ENCODE results near the gene C3orf22. TPM values are rescaled to one million over a fixed set of nuclear protein-coding genes. Genes with fewer than 3 reads are reported as not detected.

The C3orf22 gene
- total RNA-seq, 2 experiments from 2014 or later: not detected

DNA sequence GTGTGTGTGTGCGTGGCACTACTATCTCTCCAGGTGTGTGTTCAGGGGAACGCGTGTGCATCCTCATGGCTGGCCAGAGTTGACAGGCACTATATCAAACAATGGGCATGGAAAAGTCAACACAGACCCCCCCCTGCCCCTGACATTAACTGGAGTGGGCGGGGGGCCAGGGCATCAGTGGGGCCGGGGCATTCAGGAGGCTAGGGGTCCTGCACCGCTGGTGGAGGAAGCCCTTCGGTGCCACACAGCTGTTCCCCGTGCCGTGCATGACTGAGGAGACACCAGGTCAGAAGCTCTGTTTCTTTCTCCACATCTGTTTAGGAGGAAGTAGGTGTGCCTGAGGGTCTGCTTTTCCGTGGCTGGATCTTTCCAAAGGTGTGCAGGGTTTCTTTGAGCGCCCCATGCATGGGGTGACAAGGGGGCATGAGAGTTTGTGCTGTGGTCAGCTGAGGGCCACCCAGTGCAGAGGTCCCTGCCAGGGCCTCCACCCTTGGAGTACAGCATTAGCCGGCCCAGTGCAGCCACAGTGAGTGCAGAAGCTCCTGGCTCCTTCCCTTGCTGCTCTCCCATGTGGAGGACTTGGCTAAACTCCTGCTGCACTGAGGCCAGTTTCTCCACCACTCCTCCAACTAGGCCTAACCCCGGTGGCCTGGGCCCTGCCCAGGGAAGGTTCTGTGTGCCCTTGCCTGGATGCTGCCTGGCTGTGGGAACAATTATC is 7.5 kb downstream of the C3orf22 start:
- no peaks in the 10 kb centered on the region for H3K4me1 Mint-ChIP-seq
- peaks cover 4% of the 10 kb centered on the region for H3K27me3 Mint-ChIP-seq
- no peaks in the 10 kb centered on the region for H3K9me3 Mint-ChIP-seq
- no peak overlapping the region for H3K4me3 Mint-ChIP-seq
- no peaks in the 10 kb centered on the region for H3K36me3 Mint-ChIP-seq
- no peak overlapping the region for H3K27ac Mint-ChIP-seq
- no peak for DNase-seq

DNA sequence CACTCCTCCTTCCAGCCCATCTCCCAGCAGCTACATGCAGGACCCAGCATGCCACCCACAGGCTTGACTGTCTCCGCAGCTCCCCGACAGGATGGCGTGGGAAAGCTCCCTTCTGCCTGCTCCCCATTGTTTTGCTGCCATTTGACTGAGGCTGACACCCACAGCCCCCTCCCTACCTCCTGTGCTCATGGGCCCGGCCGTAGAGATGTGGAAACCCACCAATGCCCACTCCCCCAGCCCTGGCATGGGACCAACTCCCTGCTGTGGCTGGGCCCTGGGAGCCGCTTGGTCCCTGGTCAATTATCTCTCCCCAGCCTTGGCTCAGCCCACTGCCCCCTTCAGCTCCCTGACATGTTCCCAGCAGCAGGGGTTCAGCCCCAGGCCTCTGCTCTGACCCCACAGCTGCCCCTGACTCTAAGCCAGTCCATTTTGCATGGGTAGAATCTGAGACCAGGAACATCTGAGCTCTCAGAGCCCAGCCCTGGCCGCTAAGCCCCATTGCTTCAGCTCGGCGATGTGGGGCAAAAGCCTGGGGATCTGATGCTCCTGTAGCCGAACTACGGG is 8.2 kb downstream of the C3orf22 start:
- no peak for DNase-seq
- H3K27me3 Mint-ChIP-seq: peaks cover 4% of the 10 kb centered on the region
- H3K36me3 Mint-ChIP-seq: no peaks in the 10 kb centered on the region
- no peak overlapping the region for H3K27ac Mint-ChIP-seq
- no peaks in the 10 kb centered on the region for H3K9me3 Mint-ChIP-seq
- no peaks in the 10 kb centered on the region for H3K4me1 Mint-ChIP-seq
- no peak overlapping the region for H3K4me3 Mint-ChIP-seq

DNA sequence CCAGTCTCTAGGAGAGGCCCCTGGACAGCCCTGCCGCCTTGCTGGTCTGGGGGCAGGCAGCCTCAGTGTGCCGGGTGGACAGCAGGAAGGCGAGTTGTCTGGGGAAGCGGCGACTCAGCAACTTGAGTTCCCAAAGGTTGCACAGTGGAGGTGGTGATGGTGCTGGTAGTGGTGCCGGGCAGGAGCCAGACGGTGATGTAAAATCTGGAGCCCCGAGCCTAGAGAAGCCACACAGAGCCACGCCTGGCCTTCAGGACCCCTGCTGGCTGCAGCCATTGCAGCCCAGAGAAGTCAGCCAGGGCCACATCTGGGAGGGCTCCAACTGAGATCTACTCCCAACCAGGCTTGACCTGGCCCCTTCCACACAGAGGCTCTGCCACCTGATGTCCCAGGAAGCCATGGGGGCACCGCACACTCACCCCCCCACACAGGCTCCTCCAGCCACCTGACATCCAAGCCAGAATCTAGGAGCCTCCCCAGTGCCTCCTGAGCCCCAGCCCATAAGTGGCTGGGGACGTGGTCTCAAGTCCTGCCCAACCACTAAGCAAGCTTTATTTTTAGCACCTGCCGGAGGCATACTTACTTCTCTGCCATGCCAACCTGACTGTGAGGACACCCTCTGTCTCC is 8.8 kb downstream of the C3orf22 start:
- Mint-ChIP-seq H3K27me3 (peaks cover 4% of the 10 kb centered on the region), H3K4me3 (no peak overlapping the region), H3K4me1 (no peaks in the 10 kb centered on the region), H3K36me3 (no peaks in the 10 kb centered on the region), H3K9me3 (no peaks in the 10 kb centered on the region), H3K27ac (no peak overlapping the region)
- no peak for DNase-seq

DNA sequence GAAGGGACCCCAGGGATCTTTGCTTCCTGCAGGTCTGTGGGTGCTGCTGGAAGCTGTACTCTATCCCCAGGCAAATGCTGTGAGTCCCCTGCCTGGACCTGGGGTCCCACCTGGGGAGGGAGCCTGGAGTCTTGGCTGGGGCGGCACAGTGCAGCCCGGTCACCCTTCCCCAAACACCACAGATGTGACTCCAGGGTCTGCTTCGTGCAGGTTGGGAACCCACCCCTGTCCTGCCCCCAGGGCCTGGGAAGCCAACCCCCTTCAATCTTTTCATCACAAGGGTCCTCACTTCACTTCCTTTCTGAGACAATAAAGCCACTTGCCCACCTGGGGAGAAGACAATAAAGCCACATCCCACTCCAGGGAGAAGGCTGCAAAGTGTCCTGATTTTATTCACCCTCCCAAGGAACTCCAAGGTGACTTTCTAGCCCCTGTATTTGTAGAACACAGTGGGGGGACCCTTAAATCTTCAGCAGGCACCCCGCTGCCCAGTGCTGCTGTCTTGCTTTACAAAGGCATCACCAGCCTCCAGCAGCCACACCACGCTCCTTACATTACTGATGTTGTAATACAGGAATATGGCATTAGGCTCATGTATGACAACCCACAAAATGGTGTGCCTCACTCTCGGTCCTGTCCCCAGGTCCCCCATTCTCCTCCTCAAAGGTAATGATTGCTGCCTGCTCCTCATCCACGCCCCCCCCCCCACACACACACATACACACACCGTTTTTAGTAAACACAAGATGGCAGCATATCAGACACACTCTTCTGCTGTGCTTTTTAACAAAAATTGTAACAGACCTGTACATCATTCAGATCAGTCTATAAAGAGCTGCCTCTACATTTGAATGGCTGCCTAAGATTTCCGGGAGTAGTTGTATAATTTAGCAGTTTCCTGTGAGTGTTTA is 9.9 kb downstream of the C3orf22 start:
- no peak for DNase-seq

DNA sequence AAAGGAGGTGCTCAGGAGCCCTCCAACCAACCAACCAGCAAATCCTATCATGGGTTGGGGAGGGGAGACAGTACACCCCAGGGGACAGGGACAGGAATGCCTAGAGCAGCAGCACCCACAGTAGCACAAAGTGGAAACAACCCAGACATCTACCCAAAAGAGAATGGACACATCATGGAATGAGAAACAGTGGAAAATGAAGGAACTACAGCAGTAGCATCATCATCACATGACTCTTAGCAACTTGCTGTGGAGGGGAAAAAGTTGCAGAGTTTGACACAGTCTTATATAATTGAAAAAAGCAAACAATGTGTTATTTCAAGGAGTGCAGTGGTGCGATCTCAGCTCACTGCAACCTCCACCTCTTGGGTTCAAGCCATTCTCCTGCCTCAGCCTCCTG is 11.0 kb downstream of the C3orf22 start:
- Mint-ChIP-seq H3K36me3 (no peaks in the 10 kb centered on the region), H3K9me3 (no peaks in the 10 kb centered on the region), H3K4me1 (no peaks in the 10 kb centered on the region), H3K4me3 (no peak overlapping the region), H3K27me3 (peaks cover 4% of the 10 kb centered on the region), H3K27ac (no peak overlapping the region)
- no peak for DNase-seq

More for the DNA sequence above, 9.9 kb downstream of the C3orf22 start:
- H3K4me1 Mint-ChIP-seq: no peaks in the 10 kb centered on the region
- H3K27me3 Mint-ChIP-seq: peaks cover 4% of the 10 kb centered on the region
- no peak overlapping the region for H3K4me3 Mint-ChIP-seq
- H3K27ac Mint-ChIP-seq: no peak overlapping the region
- H3K36me3 Mint-ChIP-seq: no peaks in the 10 kb centered on the region
- no peaks in the 10 kb centered on the region for H3K9me3 Mint-ChIP-seq

DNA sequence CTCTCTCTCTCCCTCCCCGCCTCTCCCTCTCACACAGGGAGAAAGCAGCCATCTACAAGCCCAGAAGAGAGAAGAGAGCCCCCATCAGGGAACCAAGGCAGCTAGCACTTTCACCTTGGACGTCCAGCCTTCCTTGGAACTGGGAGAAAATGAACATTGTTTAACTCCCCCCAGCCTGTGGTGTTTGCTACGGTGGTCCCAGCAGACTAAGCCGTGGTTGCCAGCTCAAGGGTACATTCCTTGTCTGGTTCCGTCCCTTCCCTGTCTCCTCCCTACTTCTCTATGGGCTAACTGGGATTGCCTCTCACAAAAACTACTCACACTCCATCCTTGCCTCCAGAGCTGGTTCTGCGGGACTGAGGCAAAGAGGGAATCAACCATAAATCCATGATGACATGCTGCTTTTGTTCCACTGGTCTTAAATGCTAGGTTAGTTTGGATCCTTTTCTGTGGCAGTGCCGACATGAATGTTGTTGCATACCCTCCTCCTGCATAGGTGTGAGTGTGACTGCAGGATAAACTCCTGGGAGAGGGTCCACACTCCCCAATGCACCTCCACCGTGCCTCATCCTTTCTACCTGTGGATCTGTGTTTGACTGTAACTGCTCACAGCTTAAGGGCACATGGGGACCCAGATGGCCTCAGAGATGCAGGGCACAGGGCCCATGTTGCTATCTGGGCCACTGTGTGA is 12.0 kb downstream of the C3orf22 start:
- Mint-ChIP-seq H3K27me3 (peaks cover 4% of the 10 kb centered on the region), H3K4me1 (no peaks in the 10 kb centered on the region), H3K4me3 (no peak overlapping the region), H3K27ac (no peak overlapping the region), H3K9me3 (no peaks in the 10 kb centered on the region), H3K36me3 (no peaks in the 10 kb centered on the region)
- DNase-seq: no peak

DNA sequence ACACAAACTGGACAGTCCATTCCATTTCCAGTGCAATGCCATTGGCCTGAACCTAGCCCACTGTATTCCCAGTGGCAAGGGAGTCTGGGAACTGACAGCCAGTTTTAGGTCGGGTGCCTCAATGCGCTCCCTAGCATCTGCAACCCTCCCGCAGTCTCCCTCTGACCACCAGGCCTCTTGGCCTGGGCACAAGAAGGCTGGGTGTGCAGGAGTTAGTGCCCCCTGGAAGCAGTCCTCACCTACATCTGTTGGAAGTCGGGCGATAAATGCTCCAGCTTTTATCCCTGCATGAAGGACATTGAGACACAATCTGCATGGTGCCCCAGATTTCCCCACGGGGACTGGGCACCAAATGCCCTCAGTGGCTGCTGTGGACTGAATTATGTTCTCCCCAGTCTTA is 12.7 kb downstream of the C3orf22 start:
- H3K36me3 Mint-ChIP-seq: no peaks in the 10 kb centered on the region
- H3K9me3 Mint-ChIP-seq: no peaks in the 10 kb centered on the region
- peaks cover 4% of the 10 kb centered on the region for H3K27me3 Mint-ChIP-seq
- H3K4me3 Mint-ChIP-seq: no peak overlapping the region
- no peak for DNase-seq
- H3K27ac Mint-ChIP-seq: no peak overlapping the region
- peaks cover 1% of the 10 kb centered on the region for H3K4me1 Mint-ChIP-seq

DNA sequence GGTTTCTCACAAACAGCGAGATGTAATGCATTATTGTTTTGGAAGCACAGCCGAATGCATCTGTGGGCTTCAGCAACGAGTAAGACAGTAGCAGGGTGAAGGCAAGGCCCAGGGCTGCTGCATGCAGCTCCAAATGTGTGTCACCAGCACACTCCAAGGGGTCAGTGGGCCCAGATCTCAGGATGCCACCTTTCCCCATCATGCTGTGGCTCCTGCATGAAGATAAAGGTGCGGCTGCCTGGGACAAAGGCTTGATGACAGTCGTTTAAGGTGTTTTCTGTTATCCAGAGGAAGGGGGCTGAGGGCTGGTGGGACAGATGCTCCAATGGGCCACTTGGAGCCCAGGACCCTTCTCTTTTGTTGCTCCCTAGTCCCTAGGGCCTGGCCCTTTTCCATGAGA is 13.2 kb downstream of the C3orf22 start:
- peaks cover 4% of the 10 kb centered on the region for H3K4me1 Mint-ChIP-seq
- H3K27me3 Mint-ChIP-seq: peaks cover 4% of the 10 kb centered on the region
- H3K27ac Mint-ChIP-seq: no peak overlapping the region
- H3K9me3 Mint-ChIP-seq: no peaks in the 10 kb centered on the region
- DNase-seq: no peak
- H3K36me3 Mint-ChIP-seq: no peaks in the 10 kb centered on the region
- H3K4me3 Mint-ChIP-seq: no peak overlapping the region

DNA sequence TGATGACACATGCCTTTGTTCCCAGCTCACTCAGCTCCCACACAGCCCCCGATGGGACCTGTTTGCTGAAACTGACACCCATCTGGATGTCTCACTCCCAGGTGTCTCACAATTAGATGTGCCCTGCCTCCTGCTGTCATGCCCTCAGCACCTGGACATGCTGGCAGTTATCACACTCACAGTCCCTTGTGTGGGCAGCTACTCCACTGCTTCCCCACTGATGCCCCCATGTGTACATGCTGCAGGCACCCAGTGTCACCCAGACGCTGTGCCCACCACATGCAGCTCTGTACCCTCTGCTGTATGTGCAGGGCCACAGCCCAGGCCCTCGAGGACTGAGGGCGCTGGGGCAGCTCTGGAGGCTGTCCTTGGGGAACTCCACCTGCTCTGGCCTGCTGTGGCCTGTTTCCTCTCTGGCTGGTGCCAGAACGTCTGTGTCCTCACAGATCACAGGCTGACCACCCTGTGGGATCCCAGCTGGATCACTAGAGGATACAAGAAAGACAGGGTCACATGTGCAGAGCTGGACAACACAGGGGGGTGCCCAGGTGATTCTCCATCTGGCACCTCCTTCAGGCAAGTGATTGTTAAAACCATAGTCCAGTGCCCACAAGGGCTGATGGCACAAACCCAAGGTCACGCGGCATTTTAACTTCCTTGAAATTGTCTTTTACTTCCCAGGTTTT is 14.0 kb downstream of the C3orf22 start:
- Mint-ChIP-seq H3K27ac (no peak overlapping the region), H3K4me1 (peaks cover 4% of the 10 kb centered on the region), H3K36me3 (no peaks in the 10 kb centered on the region), H3K4me3 (no peak overlapping the region), H3K27me3 (peaks cover 10% of the 10 kb centered on the region), H3K9me3 (peaks cover 2% of the 10 kb centered on the region)
- DNase-seq: no peak

DNA sequence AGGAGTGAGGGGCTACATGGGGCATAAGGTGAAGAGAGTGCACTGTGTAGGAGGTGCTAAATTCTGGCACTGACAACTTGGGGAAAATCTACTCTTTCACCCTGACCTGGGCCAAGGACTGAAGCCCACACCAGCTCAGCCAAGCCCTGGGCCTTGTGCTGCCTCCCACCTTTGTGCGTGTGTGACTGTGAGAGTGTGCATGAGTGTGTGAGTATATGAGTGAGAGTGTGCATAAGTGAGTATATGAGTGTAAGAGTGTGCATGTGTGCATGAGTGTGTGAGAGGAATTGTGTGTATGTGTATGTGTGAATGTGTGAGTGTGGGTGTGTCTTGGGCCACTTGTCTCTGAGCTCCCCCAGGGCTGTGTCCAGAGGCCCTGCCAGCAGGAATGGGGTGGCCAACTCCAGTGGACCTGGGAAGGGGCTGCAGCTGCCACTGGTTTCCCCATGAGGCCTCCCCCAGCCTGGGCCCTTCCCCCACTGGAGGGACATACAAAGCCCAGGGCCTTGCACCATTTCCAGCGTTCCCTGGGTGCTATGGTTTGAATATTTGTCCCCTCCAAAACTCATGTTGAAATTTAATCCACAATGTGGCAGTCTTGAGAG is 15.2 kb downstream of the C3orf22 start:
- Mint-ChIP-seq H3K4me1 (peaks cover 4% of the 10 kb centered on the region), H3K36me3 (no peaks in the 10 kb centered on the region), H3K9me3 (peaks cover 2% of the 10 kb centered on the region), H3K27me3 (peaks cover 6% of the 10 kb centered on the region), H3K27ac (no peak overlapping the region), H3K4me3 (no peak overlapping the region)
- no peak for DNase-seq

DNA sequence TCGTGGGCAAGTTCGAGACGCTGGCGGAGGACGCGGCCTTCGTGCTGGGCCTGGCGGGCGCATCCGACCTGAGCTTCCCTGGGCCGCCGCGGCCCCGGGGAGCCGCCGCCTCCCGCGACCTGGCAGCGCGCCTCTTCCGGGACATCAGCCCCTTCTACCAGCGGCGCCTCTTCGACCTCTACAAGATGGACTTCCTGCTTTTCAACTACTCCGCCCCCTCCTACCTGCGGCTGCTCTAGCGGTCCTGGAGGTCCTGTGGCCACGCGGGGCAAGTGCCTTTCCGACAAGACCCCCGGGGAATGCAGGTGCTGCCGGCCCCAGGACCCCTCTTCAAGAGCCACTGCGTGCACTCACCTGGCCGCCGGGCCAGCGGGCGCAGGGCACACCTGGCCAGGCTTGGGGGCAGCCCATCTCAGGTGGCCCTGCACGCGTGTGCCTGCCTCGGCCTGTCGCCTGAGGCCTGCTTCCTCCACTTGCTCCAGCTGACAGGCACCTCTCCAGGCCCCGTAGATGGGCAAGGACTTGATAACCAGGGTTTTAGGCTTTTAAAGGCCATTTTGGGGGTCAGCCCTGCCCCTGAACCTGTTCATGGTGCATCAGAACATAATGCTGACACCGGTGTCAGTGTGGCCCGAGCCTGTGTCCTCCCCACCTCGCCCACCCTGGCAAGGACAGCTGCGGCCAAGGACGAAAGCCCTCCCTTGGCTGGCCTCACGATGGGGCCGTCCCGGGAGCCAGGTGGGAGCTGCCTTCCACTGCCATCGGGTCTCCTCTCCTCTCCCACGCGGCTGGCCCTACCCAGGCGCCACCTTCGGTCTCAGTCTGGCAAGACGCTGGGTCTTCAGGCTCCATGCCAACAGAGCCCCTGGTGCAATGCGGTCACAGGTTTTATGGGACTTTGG is 16.1 kb downstream of the C3orf22 start:
- H3K27me3 Mint-ChIP-seq: peaks cover 6% of the 10 kb centered on the region
- peaks cover 2% of the 10 kb centered on the region for H3K9me3 Mint-ChIP-seq
- DNase-seq: no peak
- no peak overlapping the region for H3K4me3 Mint-ChIP-seq
- H3K36me3 Mint-ChIP-seq: no peaks in the 10 kb centered on the region
- peaks cover 4% of the 10 kb centered on the region for H3K4me1 Mint-ChIP-seq
- H3K27ac Mint-ChIP-seq: no peak overlapping the region

DNA sequence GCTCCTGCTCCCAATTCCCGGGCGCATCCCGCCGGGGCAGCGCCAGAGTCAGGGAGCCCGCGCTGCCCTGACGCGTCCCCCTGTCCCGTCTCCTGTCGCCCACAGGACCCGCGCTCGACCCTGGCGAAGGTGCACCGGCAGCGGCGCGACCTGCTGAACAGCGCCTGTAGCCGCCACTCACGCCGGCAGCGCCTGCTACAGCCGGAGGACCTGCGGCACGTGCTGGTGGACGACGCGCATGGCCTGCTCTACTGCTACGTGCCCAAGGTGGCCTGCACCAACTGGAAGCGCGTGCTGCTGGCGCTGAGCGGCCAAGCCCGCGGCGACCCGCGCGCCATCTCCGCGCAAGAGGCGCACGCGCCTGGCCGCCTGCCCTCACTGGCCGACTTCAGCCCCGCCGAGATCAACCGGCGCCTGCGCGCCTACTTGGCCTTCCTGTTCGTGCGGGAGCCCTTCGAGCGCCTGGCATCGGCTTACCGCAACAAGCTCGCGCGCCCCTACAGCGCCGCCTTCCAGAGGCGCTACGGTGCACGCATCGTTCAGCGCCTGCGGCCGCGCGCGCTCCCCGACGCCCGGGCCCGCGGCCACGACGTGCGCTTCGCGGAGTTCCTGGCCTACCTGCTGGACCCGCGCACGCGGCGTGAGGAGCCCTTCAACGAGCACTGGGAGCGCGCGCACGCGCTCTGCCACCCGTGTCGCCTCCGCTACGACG is 16.9 kb downstream of the C3orf22 start:
- H3K36me3 Mint-ChIP-seq: no peaks in the 10 kb centered on the region
- peaks cover 2% of the 10 kb centered on the region for H3K9me3 Mint-ChIP-seq
- no peak overlapping the region for H3K4me3 Mint-ChIP-seq
- H3K27me3 Mint-ChIP-seq: peaks cover 6% of the 10 kb centered on the region
- DNase-seq: no peak
- peaks cover 4% of the 10 kb centered on the region for H3K4me1 Mint-ChIP-seq
- no peak overlapping the region for H3K27ac Mint-ChIP-seq
